Measurements from ENCODE around the gene SLC66A2.

SLC66A2 gene

GRCh38 chr18:79975043-79975442, 23.6 kb upstream of the SLC66A2 start:
- Histone ChIP-seq H3K4me2 (ENCODE audit: low read length) (no peak overlapping the region), H3K4me1 (ENCODE audit: control insufficient read depth, low read depth, low read length) (no peaks in the 10 kb centered on the region), H3K79me1 (ENCODE audit: low read length) (peaks cover 20% of the 10 kb centered on the region), H3K27me3 (ENCODE audit: insufficient read depth, low read length, poor library complexity) (no peaks in the 10 kb centered on the region), H3K23ac (ENCODE audit: low read length) (no peak overlapping the region), H3K4me3 (ENCODE audit: low read length) (no peak overlapping the region), H3K18ac (ENCODE audit: low read length) (no peak overlapping the region), H2BK15ac (replicated peaks; ENCODE audit: low read depth) (no peak overlapping the region), H3K9ac (ENCODE audit: low read length) (no peak overlapping the region), H4K5ac (ENCODE audit: low read length) (no peak overlapping the region), H3K27ac (ENCODE audit: low read depth, low read length) (no peak overlapping the region), H2BK120ac (ENCODE audit: low read depth, low read length) (no peak overlapping the region), H3K79me2 (ENCODE audit: control insufficient read depth, insufficient read depth, low read length) (peaks cover 37% of the 10 kb centered on the region), H2AK5ac (ENCODE audit: low read length) (no peak overlapping the region), H3K56ac (ENCODE audit: low read length) (no peak overlapping the region), H3K4ac (ENCODE audit: low read depth, low read length) (no peak overlapping the region), H3K36me3 (ENCODE audit: control insufficient read depth, insufficient read depth, low read length) (peaks cover 2% of the 10 kb centered on the region), H4K8ac (ENCODE audit: low read depth, low read length) (no peak overlapping the region), H2BK5ac (ENCODE audit: low read length) (no peak overlapping the region)
- no CpG with 5 or more reads among the region's 4 CpGs for WGBS (ENCODE audit: extremely low coverage, insufficient coverage, low lambda C conversion rate)
- DNase-seq, result no peak

GRCh38 chr18:79974025-79974654, 22.7 kb upstream of the SLC66A2 start:
- H3K4ac ChIP-seq (ENCODE audit: low read depth, low read length), result no peak overlapping the region
- no peak overlapping the region for H3K4me2 ChIP-seq (ENCODE audit: low read length)
- H3K4me3 ChIP-seq (ENCODE audit: low read length), result no peak overlapping the region
- no peak overlapping the region for H2BK120ac ChIP-seq (ENCODE audit: low read depth, low read length)
- no peak overlapping the region for H2BK5ac ChIP-seq (ENCODE audit: low read length)
- H4K8ac ChIP-seq (ENCODE audit: low read depth, low read length), result no peak overlapping the region
- no peaks in the 10 kb centered on the region for H3K27me3 ChIP-seq (ENCODE audit: insufficient read depth, low read length, poor library complexity)
- peaks cover 30% of the 10 kb centered on the region for H3K79me2 ChIP-seq (ENCODE audit: control insufficient read depth, insufficient read depth, low read length)
- no peak overlapping the region for H2BK15ac ChIP-seq (replicated peaks; ENCODE audit: low read depth)
- WGBS (ENCODE audit: extremely low coverage, insufficient coverage, low lambda C conversion rate), result no CpG with 5 or more reads among the region's 4 CpGs
- H2AK5ac ChIP-seq (ENCODE audit: low read length), result no peak overlapping the region
- peaks cover 16% of the 10 kb centered on the region for H3K79me1 ChIP-seq (ENCODE audit: low read length)
- no peak overlapping the region for H3K27ac ChIP-seq (ENCODE audit: low read depth, low read length)
- H3K18ac ChIP-seq (ENCODE audit: low read length), result no peak overlapping the region
- peaks cover 2% of the 10 kb centered on the region for H3K36me3 ChIP-seq (ENCODE audit: control insufficient read depth, insufficient read depth, low read length)
- H3K4me1 ChIP-seq (ENCODE audit: control insufficient read depth, low read depth, low read length), result no peaks in the 10 kb centered on the region
- DNase-seq, result no peak
- no peak overlapping the region for H4K5ac ChIP-seq (ENCODE audit: low read length)
- H3K23ac ChIP-seq (ENCODE audit: low read length), result no peak overlapping the region
- no peak overlapping the region for H3K9ac ChIP-seq (ENCODE audit: low read length)
- no peak overlapping the region for H3K56ac ChIP-seq (ENCODE audit: low read length)

GRCh38 chr18:79973517-79973916, 22.1 kb upstream of the SLC66A2 start:
- H3K18ac ChIP-seq (ENCODE audit: low read length), result no peak overlapping the region
- H2AK5ac ChIP-seq (ENCODE audit: low read length), result no peak overlapping the region
- H4K8ac ChIP-seq (ENCODE audit: low read depth, low read length), result no peak overlapping the region
- no CpG with 5 or more reads among the region's 16 CpGs for WGBS (ENCODE audit: extremely low coverage, insufficient coverage, low lambda C conversion rate)
- H3K4me2 ChIP-seq (ENCODE audit: low read length), result no peak overlapping the region
- no peak overlapping the region for H2BK120ac ChIP-seq (ENCODE audit: low read depth, low read length)
- H2BK5ac ChIP-seq (ENCODE audit: low read length), result no peak overlapping the region
- H3K9ac ChIP-seq (ENCODE audit: low read length), result no peak overlapping the region
- no peak overlapping the region for H3K4ac ChIP-seq (ENCODE audit: low read depth, low read length)
- no peak overlapping the region for H3K56ac ChIP-seq (ENCODE audit: low read length)
- H3K4me1 ChIP-seq (ENCODE audit: control insufficient read depth, low read depth, low read length), result no peaks in the 10 kb centered on the region
- H4K5ac ChIP-seq (ENCODE audit: low read length), result no peak overlapping the region
- H3K27me3 ChIP-seq (ENCODE audit: insufficient read depth, low read length, poor library complexity), result no peaks in the 10 kb centered on the region
- no peak overlapping the region for H3K23ac ChIP-seq (ENCODE audit: low read length)
- H3K27ac ChIP-seq (ENCODE audit: low read depth, low read length), result no peak overlapping the region
- H3K4me3 ChIP-seq (ENCODE audit: low read length), result no peak overlapping the region
- H2BK15ac ChIP-seq (replicated peaks; ENCODE audit: low read depth), result no peak overlapping the region
- H3K79me1 ChIP-seq (ENCODE audit: low read length), result peaks cover 16% of the 10 kb centered on the region
- peaks cover 26% of the 10 kb centered on the region for H3K79me2 ChIP-seq (ENCODE audit: control insufficient read depth, insufficient read depth, low read length)
- H3K36me3 ChIP-seq (ENCODE audit: control insufficient read depth, insufficient read depth, low read length), result peaks cover 2% of the 10 kb centered on the region
- DNase-seq, result no peak

GRCh38 chr18:79972720-79973119, 21.3 kb upstream of the SLC66A2 start:
- H3K4me3 ChIP-seq (ENCODE audit: low read length), result no peak overlapping the region
- no peak overlapping the region for H3K27ac ChIP-seq (ENCODE audit: low read depth, low read length)
- no peak overlapping the region for H2BK15ac ChIP-seq (replicated peaks; ENCODE audit: low read depth)
- H3K23ac ChIP-seq (ENCODE audit: low read length), result no peak overlapping the region
- H3K4me2 ChIP-seq (ENCODE audit: low read length), result no peak overlapping the region
- H3K4ac ChIP-seq (ENCODE audit: low read depth, low read length), result no peak overlapping the region
- peaks cover 2% of the 10 kb centered on the region for H3K36me3 ChIP-seq (ENCODE audit: control insufficient read depth, insufficient read depth, low read length)
- no peak overlapping the region for H3K18ac ChIP-seq (ENCODE audit: low read length)
- no peak overlapping the region for H2AK5ac ChIP-seq (ENCODE audit: low read length)
- no peak overlapping the region for H3K56ac ChIP-seq (ENCODE audit: low read length)
- WGBS (ENCODE audit: extremely low coverage, insufficient coverage, low lambda C conversion rate), result no CpG with 5 or more reads among the region's 3 CpGs
- H3K79me2 ChIP-seq (ENCODE audit: control insufficient read depth, insufficient read depth, low read length), result peaks cover 20% of the 10 kb centered on the region
- no peak overlapping the region for H4K8ac ChIP-seq (ENCODE audit: low read depth, low read length)
- peaks cover 14% of the 10 kb centered on the region for H3K79me1 ChIP-seq (ENCODE audit: low read length)
- H4K5ac ChIP-seq (ENCODE audit: low read length), result no peak overlapping the region
- no peak overlapping the region for H2BK120ac ChIP-seq (ENCODE audit: low read depth, low read length)
- no peaks in the 10 kb centered on the region for H3K27me3 ChIP-seq (ENCODE audit: insufficient read depth, low read length, poor library complexity)
- DNase-seq, result no peak
- H3K4me1 ChIP-seq (ENCODE audit: control insufficient read depth, low read depth, low read length), result no peaks in the 10 kb centered on the region
- no peak overlapping the region for H3K9ac ChIP-seq (ENCODE audit: low read length)
- no peak overlapping the region for H2BK5ac ChIP-seq (ENCODE audit: low read length)

- H3K18ac ChIP-seq (ENCODE audit: low read length), result no peak overlapping the region
- no peak overlapping the region for H3K4me2 ChIP-seq (ENCODE audit: low read length)
- H4K5ac ChIP-seq (ENCODE audit: low read length), result no peak overlapping the region
- no peaks in the 10 kb centered on the region for H3K4me1 ChIP-seq (ENCODE audit: control insufficient read depth, low read depth, low read length)
- peaks cover 19% of the 10 kb centered on the region for H3K79me2 ChIP-seq (ENCODE audit: control insufficient read depth, insufficient read depth, low read length)
- no peak overlapping the region for H3K4me3 ChIP-seq (ENCODE audit: low read length)
- H2BK15ac ChIP-seq (replicated peaks; ENCODE audit: low read depth), result no peak overlapping the region
- H3K27me3 ChIP-seq (ENCODE audit: insufficient read depth, low read length, poor library complexity), result no peaks in the 10 kb centered on the region
- no peak overlapping the region for H3K4ac ChIP-seq (ENCODE audit: low read depth, low read length)
- H3K27ac ChIP-seq (ENCODE audit: low read depth, low read length), result no peak overlapping the region
- no peak overlapping the region for H2AK5ac ChIP-seq (ENCODE audit: low read length)
- DNase-seq, result no peak
- H3K23ac ChIP-seq (ENCODE audit: low read length), result no peak overlapping the region
- H3K36me3 ChIP-seq (ENCODE audit: control insufficient read depth, insufficient read depth, low read length), result peaks cover 2% of the 10 kb centered on the region
- no peak overlapping the region for H3K56ac ChIP-seq (ENCODE audit: low read length)
- no peak overlapping the region for H2BK5ac ChIP-seq (ENCODE audit: low read length)
- no peak overlapping the region for H4K8ac ChIP-seq (ENCODE audit: low read depth, low read length)
- no peak overlapping the region for H3K9ac ChIP-seq (ENCODE audit: low read length)
- no peak overlapping the region for H2BK120ac ChIP-seq (ENCODE audit: low read depth, low read length)
- peaks cover 14% of the 10 kb centered on the region for H3K79me1 ChIP-seq (ENCODE audit: low read length)
- no CpG with 5 or more reads among the region's 9 CpGs for WGBS (ENCODE audit: extremely low coverage, insufficient coverage, low lambda C conversion rate)
Measured at GRCh38 chr18:79971986-79972385, 20.5 kb upstream of the SLC66A2 start.

All from mesendoderm (in vitro differentiated cells).